GM20000 (cell line): ENCODE data around the gene ERMAP.

ENCODE experiments used
- DNase-seq: peaks from one replicate; pipeline ENCODE4 v3.0.0; 2012; ENCODE audit warnings: low spot score
- TF ChIP-seq, protein P1 (sequence below): IDR thresholded peaks from 2 replicates; pipeline ENCODE4 v1.5.1; 2012; ENCODE audit warnings: mild to moderate bottlenecking, control low read depth; ENCODE audit errors: extremely low read depth, missing control alignments

ERMAP gene

DNA sequence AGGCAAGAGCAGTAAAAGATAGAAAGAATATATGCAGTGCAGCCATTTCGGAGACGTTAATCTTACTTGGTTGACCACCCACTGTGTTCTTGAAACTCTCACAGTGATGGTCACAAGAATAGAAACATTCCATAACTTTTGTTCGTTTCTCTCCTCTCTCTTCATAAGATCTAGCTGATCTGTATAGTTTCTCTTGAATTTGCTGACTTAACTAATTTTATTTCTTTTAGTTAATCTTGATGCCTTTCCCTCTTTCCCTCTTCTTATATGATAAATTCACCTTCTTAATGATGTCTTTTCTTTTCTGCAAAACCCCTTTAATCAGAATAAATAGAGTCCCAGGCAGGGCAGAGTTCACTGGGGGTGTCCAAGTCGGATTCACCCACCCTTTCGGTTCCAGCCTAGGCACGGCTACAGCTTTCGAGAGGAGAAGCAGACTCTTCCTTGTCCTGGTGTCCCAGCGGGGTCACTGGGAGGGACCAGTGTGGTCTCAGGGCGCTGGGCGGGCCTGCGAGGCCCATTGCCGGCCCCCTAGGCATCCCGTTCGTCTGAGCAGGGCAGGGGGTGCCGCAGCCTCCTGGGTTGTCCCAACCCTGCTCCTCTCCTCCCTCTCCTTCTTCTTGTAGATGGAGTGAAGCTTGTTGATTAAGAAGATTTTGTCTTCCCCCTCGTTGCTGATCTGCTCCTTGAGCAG lies 69.3 kb downstream of the ERMAP start:
- TF ChIP-seq, protein P1, sequence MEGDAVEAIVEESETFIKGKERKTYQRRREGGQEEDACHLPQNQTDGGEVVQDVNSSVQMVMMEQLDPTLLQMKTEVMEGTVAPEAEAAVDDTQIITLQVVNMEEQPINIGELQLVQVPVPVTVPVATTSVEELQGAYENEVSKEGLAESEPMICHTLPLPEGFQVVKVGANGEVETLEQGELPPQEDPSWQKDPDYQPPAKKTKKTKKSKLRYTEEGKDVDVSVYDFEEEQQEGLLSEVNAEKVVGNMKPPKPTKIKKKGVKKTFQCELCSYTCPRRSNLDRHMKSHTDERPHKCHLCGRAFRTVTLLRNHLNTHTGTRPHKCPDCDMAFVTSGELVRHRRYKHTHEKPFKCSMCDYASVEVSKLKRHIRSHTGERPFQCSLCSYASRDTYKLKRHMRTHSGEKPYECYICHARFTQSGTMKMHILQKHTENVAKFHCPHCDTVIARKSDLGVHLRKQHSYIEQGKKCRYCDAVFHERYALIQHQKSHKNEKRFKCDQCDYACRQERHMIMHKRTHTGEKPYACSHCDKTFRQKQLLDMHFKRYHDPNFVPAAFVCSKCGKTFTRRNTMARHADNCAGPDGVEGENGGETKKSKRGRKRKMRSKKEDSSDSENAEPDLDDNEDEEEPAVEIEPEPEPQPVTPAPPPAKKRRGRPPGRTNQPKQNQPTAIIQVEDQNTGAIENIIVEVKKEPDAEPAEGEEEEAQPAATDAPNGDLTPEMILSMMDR = no peak
- DNase-seq = no peak

DNA sequence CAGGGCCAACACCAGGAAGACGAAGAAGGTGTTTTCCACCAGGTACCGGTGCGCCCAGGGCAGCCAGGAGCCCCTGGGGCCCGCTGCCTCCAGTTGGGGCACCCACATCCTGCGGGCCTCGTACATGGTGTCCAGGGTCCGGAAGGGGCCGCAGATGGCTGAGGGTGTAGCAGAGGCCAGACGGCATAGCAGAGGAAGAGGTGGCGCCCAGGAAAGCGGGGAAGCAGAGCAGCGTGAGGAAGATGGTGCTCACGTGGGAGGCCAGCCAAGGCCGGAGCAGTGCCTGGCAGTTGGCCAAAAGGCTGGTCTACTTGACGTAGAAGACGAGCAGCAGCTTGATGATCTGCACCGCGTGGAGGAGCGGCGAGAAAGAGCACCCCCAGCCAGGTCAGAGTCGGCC lies 69.9 kb downstream of the ERMAP start:
- no peak for DNase-seq
- TF ChIP-seq, protein P1 = no peak

GRCh38 chr1:42887366-42887765 lies 70.4 kb downstream of the ERMAP start:
- TF ChIP-seq, protein P1 = no peak
- DNase-seq = no peak

- DNase-seq = no peak
- TF ChIP-seq, protein P1 = no peak
Measured at GRCh38 chr1:42888013-42888633, 71.2 kb downstream of the ERMAP start.

GRCh38 chr1:42889264-42889663 lies 72.3 kb downstream of the ERMAP start:
- TF ChIP-seq, protein P1 = no peak
- no peak for DNase-seq

GRCh38 chr1:42891465-42892138 lies 74.7 kb downstream of the ERMAP start:
- no peak for DNase-seq
- TF ChIP-seq, protein P1 = no peak
